ENCODE results near the gene EZH2. TPM values are rescaled to one million over a fixed set of nuclear protein-coding genes. Genes with fewer than 3 reads are reported as not detected.

EZH2 gene
- total RNA-seq, 1 experiment from 2014 or later, result 48.1 TPM

GRCh38 chr7:148803094-148803493, 81.0 kb downstream of the EZH2 start:
- no peak for TF ChIP-seq CTCF (IDR thresholded peaks at IDR 0.05; ENCODE audit: unreplicated experiment)
- no peaks in the 10 kb centered on the region for H3K4me1 Mint-ChIP-seq (ENCODE audit: insufficient read depth, unreplicated experiment)
- CTCF ChIA-PET, result interaction anchor here (1.2 to 1.8 kb wide), 2 partner anchors 20 to 228 kb away, joined by 3 to 5 read pairs; no protein-coding TSS in a partner anchor
- intact Hi-C loops (cut with micrococcal nuclease), result loop anchor here (10.0 kb wide), 1 partner anchor 228 kb away; no protein-coding TSS in a partner anchor
- peak overlapping the region; percentile 7 for H3K27ac Mint-ChIP-seq (ENCODE audit: low read depth, unreplicated experiment)
- DNase-seq (ENCODE audit: unreplicated experiment), result no peak
- POLR2A ChIA-PET, result interaction anchor here (1.0 to 1.8 kb wide), 2 partner anchors 19 to 24 kb away, joined by 4 to 5 read pairs; no protein-coding TSS in a partner anchor
- H3K4me3 Mint-ChIP-seq (ENCODE audit: unreplicated experiment), result no peak overlapping the region
- no peaks in the 10 kb centered on the region for H3K9me3 Mint-ChIP-seq (ENCODE audit: unreplicated experiment)
- H3K36me3 Mint-ChIP-seq (ENCODE audit: insufficient read depth, unreplicated experiment), result peaks cover 80% of the 10 kb centered on the region
- no TSS peak for BruUV-seq (replicated peaks)
- H3K27me3 Mint-ChIP-seq (ENCODE audit: insufficient read depth, unreplicated experiment), result no peaks in the 10 kb centered on the region

GRCh38 chr7:148802101-148802493, 82.0 kb downstream of the EZH2 start:
- no peaks in the 10 kb centered on the region for H3K27me3 Mint-ChIP-seq (ENCODE audit: insufficient read depth, unreplicated experiment)
- H3K4me3 Mint-ChIP-seq (ENCODE audit: unreplicated experiment), result no peak overlapping the region
- H3K4me1 Mint-ChIP-seq (ENCODE audit: insufficient read depth, unreplicated experiment), result no peaks in the 10 kb centered on the region
- no peaks in the 10 kb centered on the region for H3K9me3 Mint-ChIP-seq (ENCODE audit: unreplicated experiment)
- no TSS peak for BruUV-seq (replicated peaks)
- peaks cover 85% of the 10 kb centered on the region for H3K36me3 Mint-ChIP-seq (ENCODE audit: insufficient read depth, unreplicated experiment)
- no peak overlapping the region for H3K27ac Mint-ChIP-seq (ENCODE audit: low read depth, unreplicated experiment)
- DNase-seq (ENCODE audit: unreplicated experiment), result no peak
- intact Hi-C loops (cut with micrococcal nuclease), result loop anchor here (10.0 kb wide), 1 partner anchor 227 kb away; no protein-coding TSS in a partner anchor
- TF ChIP-seq CTCF (IDR thresholded peaks at IDR 0.05; ENCODE audit: unreplicated experiment), result no peak
- ChIA-PET CTCF (interaction anchor here (0.6 to 1.8 kb wide), 2 partner anchors 156 to 227 kb away, joined by 3 to 5 read pairs; no protein-coding TSS in a partner anchor), POLR2A (interaction anchor here (0.6 to 1.8 kb wide), 3 partner anchors 9 to 38 kb away, joined by 3 to 5 read pairs (median 3); no protein-coding TSS in a partner anchor)

- no peak overlapping the region for H3K4me3 Mint-ChIP-seq (ENCODE audit: unreplicated experiment)
- no peak for DNase-seq (ENCODE audit: unreplicated experiment)
- no peak overlapping the region for H3K27ac Mint-ChIP-seq (ENCODE audit: low read depth, unreplicated experiment)
- no peaks in the 10 kb centered on the region for H3K4me1 Mint-ChIP-seq (ENCODE audit: insufficient read depth, unreplicated experiment)
- ChIA-PET POLR2A (no interaction called here), CTCF (no interaction called here)
- TF ChIP-seq CTCF (IDR thresholded peaks at IDR 0.05; ENCODE audit: unreplicated experiment), result no peak
- peaks cover 84% of the 10 kb centered on the region for H3K36me3 Mint-ChIP-seq (ENCODE audit: insufficient read depth, unreplicated experiment)
- no peaks in the 10 kb centered on the region for H3K27me3 Mint-ChIP-seq (ENCODE audit: insufficient read depth, unreplicated experiment)
- intact Hi-C loops (cut with micrococcal nuclease), result loop anchor here (10.0 kb wide), 1 partner anchor 226 kb away; no protein-coding TSS in a partner anchor
- no TSS peak for BruUV-seq (replicated peaks)
- no peaks in the 10 kb centered on the region for H3K9me3 Mint-ChIP-seq (ENCODE audit: unreplicated experiment)
These were observed 83.4 kb downstream of the EZH2 start for GRCh38 chr7:148800677-148801076.

- TF ChIP-seq CTCF (IDR thresholded peaks at IDR 0.05; ENCODE audit: unreplicated experiment), result no peak
- BruUV-seq (replicated peaks), result no TSS peak
- ChIA-PET CTCF (interaction anchor here (0.8 kb wide), 1 partner anchor 141 kb away, joined by 3 read pairs; no protein-coding TSS in a partner anchor), POLR2A (interaction anchor here (1.0 kb wide), 1 partner anchor 16 kb away, joined by 3 read pairs; no protein-coding TSS in a partner anchor)
- no peaks in the 10 kb centered on the region for H3K4me1 Mint-ChIP-seq (ENCODE audit: insufficient read depth, unreplicated experiment)
- H3K9me3 Mint-ChIP-seq (ENCODE audit: unreplicated experiment), result no peaks in the 10 kb centered on the region
- H3K4me3 Mint-ChIP-seq (ENCODE audit: unreplicated experiment), result no peak overlapping the region
- no peak overlapping the region for H3K27ac Mint-ChIP-seq (ENCODE audit: low read depth, unreplicated experiment)
- H3K27me3 Mint-ChIP-seq (ENCODE audit: insufficient read depth, unreplicated experiment), result no peaks in the 10 kb centered on the region
- intact Hi-C loops (cut with micrococcal nuclease), result loop anchor here (10.0 kb wide), 1 partner anchor 225 kb away; no protein-coding TSS in a partner anchor
- DNase-seq (ENCODE audit: unreplicated experiment), result no peak
- peaks cover 84% of the 10 kb centered on the region for H3K36me3 Mint-ChIP-seq (ENCODE audit: insufficient read depth, unreplicated experiment)
These were observed 84.1 kb downstream of the EZH2 start for GRCh38 chr7:148799893-148800555.

Measured in MCF 10A (cell line).